ENCODE results near the gene CXorf66. TPM values are rescaled to one million over a fixed set of nuclear protein-coding genes. Genes with fewer than 3 reads are reported as not detected.
"Not testable (repeated sequence)": the region's sequence is repeated elsewhere in the genome, so short reads cannot be mapped to it uniquely, and the experiment has no call there.

Gene CXorf66, protein sequence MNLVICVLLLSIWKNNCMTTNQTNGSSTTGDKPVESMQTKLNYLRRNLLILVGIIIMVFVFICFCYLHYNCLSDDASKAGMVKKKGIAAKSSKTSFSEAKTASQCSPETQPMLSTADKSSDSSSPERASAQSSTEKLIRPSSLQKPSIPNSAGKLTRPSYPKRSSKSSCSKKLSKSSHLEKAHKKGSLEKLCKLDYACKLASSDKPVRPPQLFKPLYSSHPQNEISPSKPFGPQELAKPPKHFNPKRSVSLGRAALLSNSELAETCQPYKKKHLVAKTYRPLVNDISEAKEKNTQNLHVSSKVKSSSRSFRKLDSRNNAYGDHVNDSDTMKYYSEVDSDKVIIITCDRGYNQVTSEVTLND
- total RNA-seq: not detected in 2 replicates
- polyA plus RNA-seq (2012): not detected

DNA sequence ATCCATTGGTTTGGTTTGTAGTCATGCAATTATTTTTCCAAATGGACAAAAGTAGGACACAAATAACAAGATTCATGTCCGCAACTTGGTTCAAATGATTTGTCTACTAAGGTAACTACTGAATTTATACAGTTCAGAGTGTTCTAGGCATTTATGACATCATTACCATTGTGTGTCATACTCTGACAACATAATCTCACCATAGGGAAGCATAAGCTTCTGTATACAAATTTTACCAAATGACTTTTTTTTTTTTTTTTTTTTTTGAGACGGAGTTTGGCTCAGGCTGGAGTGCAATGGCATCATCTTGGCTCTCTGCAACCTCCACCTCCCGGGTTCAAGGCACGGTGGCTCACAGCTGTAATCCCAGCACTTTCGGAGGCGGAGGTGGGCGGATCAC is at the start of gene CXorf66:
Gene CXorf66, minus strand, starts transcription at position 101 of the 400 bp plus-strand sequence. Its CDS starts 25 bp downstream, at position 76.
- DNase-seq (ENCODE audit: low read depth): no peak

DNA sequence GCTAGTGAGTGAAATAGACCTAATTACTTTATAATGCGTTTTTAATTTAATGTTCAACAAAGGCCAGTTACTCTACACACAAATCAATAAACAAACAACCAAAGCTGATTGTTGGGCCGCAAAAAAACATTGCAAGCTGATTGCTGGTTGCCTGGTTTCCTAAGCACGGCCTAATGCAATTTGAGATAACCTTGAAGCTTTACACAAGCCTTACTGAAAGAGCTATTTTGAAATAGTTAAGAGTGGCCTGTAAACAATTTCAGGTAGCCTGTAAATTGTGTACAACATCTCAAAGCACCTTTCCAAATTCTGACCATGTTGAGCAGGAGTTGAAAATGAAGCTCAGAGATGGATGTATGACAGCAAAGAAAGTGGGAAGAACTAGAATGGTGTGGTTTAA is 17.5 kb upstream of the CXorf66 start:
- no peak for DNase-seq (ENCODE audit: low read depth)

DNA sequence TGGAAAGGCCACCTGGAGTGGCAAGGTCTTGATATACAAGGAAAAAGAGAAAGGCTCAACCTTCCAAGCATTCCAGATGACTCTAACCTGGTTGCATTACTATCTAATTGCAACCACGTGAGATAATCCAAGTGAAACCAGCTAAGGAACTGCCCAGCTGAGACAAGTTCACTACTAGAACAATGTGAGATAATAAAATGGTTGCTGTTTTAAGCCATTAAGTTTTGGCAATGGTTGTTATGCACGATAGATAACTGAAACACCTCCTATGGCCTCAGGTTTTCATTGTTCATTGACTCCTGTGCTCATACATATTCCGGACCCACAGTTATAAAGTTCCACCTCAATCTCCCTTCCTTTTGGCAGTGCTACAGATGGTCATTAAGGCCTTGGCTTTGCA is 9.2 kb upstream of the CXorf66 start:
- no peak for DNase-seq (ENCODE audit: low read depth)

GRCh38 chrX:139972629-139973624 is 7.6 kb upstream of the CXorf66 start:
- DNase-seq (ENCODE audit: low read depth): no peak

DNA sequence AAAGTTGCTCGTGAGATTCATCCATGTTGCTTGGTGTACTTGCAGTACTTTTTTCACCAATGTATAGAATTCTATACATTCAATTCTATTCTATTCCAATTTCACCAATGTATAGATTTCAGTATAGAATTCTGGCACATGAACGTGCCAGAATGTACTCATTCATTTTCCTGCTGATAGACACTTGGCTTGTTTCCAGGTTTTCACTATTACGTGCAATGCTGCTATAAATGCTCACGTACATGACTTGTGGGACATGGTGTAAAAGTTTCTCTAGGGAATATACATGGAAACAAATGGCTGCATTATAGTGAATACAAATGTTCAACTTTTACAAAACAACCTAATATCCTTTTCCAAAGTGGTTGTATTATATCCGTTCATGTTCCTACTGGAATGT is 6.8 kb upstream of the CXorf66 start:
- DNase-seq (ENCODE audit: low read depth): no peak

DNA sequence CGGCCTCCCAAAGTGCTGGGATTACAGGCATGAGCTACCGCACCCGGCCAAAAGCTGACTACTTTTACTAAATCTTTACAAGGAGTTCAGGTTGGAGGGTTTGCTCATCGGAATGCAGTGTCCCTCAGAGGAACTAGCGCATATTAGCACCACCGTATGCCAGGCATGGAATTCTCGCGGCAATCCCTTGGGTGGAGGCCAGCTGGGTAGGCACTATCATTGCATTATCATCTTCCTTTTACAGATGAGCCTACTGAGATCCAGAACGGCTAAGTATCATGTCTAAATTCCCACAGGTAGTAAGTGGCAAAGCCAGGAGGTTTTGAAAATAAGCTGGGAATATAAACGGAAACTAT is 6.1 kb upstream of the CXorf66 start:
- no peak for DNase-seq (ENCODE audit: low read depth)

DNA sequence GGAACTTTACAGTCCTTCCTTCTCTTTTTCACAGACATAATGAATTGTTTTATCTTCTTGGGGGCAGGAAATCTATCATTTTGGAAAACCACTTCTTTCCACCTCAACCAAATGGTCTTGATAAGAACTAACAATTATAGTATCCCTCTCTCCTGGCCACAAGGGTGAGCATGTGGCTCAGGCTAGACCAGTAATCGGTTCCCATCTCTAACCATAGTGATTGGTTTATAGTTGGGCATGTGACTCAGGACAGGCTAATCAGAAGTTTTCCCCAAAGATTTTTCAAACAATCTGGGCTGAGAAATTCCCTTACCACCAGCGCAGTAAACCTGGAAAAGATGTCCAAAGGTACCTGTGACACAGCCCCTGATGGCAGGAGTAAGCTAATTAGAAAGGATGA is 4.0 kb upstream of the CXorf66 start:
- DNase-seq (ENCODE audit: low read depth): no peak

- DNase-seq (ENCODE audit: low read depth): no peak
These were observed 2.4 kb upstream of the CXorf66 start for GRCh38 chrX:139967750-139968149.

DNA sequence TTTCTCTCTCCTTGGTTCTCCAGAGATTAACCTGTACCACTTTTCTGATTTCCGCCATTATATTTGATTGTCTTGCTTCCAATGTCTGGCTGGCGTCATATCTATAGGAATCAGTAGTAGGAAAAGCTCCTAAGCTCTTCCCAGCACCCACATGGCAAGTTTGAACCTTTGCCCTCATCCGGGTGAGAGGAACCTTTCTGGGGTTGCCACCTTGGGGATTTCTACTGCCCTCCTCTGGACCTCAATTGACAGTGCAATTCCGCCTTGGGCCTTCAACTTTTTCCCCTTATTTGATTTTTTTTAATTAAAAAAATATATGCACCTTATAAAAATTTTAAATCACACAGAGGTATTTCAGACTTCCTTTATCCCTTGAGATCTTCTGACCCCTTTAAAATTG is 2.0 kb upstream of the CXorf66 start:
- no peak for DNase-seq (ENCODE audit: low read depth)

DNA sequence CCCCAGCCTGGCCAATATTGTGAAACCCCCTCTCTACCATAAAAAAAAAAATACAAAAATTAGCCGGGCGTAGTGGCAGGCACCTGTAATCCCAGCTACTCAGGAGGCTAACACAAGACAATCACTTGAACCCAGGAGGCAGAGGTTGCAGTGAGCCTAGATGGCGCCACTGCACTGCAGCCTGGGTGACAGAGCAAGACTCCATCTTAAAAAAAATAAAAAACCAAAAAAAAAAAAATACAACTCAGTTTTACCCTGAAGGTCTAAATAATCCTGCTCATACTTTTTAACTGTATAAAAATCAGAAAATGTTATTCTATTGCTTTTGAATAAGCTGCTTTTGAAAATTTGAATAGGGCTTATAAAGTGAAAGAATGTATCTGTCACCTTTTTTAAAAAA is 838 bp upstream of the CXorf66 start:
- not testable (repeated sequence) for DNase-seq (ENCODE audit: low read depth)

DNA sequence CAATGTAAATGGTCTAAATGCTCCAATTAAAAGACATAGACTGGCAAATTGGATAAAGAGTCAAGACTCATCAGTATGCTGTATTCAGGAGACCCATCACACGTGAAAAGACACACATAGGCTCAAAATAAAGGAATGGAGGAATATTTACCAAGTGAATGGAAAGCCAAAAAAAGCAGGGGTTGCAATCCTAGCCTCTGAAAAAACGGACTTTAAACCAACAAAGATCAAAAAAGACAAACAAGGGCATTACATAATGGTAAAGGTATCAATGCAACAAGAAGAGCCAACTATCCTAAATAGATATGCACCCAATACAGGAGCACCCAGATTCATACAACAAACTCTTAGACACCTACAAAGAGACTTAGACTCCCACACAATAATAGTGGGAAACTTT is 4.2 kb downstream of the CXorf66 start:
- DNase-seq (ENCODE audit: low read depth): not testable (repeated sequence)

DNA sequence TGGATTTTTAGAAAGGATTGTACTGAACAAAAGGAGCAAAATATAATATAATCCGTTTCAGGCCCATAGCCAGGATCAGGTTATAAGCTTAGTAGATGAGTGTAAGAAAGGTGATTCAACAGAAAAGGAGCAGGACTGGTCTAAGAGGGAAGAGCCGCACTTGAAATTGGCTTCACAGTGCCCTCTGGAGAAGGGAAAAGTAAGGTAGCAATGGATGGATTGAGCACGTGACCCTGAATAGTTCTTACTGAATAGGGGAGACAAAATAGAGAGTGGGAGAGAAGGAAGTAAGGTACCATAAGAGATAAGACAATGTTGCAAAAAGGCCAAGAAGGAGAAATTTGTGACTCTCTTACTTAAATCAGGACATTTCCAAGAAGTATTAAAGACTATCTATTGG is 15.6 kb downstream of the CXorf66 start:
- DNase-seq (ENCODE audit: low read depth): no peak

DNA sequence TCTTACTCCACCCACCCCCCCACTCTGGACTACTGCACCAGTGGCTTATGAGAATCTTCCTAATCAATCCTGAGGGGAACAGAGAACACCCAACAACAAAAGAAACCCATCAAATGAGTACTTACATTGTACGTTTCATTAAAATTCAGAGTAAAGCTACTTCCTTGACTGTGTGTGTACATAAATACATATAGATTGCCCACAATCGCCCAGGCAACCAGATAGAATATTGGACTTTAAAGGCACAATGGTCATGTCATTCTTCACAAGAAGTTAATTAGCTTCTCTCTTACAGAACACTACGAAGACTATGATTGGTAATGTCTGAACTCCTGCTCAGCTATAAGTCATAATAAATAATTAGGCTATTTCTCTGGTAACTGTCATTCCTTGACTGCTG is 20.2 kb downstream of the CXorf66 start:
- DNase-seq (ENCODE audit: low read depth): no peak

GRCh38 chrX:139936259-139936658 is 29.1 kb downstream of the CXorf66 start:
- no peak for DNase-seq (ENCODE audit: low read depth)

DNA sequence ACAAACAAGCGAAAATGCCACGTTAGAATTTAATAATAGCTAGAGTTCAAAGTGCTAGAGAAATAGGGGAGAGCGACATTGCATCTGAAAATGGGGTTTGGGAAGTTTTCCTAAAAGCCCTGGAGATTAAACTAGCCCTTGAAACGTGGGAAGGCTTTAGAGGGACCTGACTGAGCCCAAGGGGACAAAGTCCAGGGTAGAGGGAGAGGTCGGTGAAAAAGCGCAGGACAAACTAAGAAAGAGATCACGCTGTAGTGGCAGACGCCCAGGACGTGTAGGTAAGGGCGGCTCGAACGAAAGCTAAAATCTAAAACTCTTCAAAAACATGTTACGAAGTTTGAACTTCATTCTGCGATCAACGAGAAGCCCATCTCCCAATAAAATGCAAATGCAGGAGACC is 31.4 kb downstream of the CXorf66 start:
- DNase-seq (ENCODE audit: low read depth): no peak

DNA sequence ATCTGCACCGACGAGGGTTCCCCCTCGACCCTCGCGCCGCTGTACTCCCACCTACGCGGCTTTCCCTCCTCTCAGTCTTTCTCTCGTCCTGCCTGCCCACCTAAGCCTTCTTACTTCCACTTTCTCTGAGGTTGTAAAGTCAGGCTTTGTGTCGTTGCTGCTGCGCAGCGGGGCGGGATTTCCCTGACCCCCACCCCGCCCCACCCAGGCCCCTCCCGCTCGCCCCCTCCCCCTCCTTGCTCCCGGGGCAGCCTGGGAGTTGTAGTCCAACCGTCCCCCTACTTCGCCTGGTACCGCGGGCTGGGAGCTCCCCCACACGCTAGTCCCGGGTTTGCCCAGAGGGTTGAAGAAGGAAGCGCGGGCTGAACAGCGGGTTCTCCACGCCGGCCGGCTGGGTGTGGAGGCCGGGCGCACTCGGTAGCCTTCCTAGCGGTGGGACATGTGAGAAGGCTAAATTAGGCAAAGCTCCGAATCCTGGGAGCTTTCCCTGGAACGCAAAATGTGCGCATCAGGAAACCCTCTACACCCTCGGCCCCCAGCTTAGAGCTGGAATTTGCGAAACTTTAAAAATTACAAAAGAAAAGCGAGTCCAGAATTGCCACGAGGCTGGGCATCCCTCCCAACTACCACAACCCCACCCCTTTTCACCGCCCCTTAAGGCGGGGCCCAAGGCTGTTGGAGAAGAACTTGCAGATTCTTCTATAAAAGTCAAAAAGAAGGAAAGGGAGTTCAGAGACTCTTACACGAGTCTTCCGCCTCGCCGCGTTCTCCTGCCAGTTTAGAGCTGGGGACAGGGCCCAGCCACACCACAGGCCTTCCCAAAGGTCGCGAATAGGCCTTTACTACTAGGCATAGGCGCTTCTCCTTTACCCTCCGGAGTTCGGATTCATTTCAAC is 32.2 kb downstream of the CXorf66 start, which contains the start of gene ATP11C:
Gene ATP11C, minus strand, starts transcription at position 153 of the 896 bp plus-strand sequence. CDS start 1,011 bp downstream, outside the sequence.
- peak; percentile 83 for DNase-seq (ENCODE audit: low read depth)

- DNase-seq (ENCODE audit: low read depth): peak; percentile 42
These were observed 33.0 kb downstream of the CXorf66 start for GRCh38 chrX:139932073-139932900.

GRCh38 chrX:139931646-139932072 is 33.7 kb downstream of the CXorf66 start:
- no peak for DNase-seq (ENCODE audit: low read depth)

DNA sequence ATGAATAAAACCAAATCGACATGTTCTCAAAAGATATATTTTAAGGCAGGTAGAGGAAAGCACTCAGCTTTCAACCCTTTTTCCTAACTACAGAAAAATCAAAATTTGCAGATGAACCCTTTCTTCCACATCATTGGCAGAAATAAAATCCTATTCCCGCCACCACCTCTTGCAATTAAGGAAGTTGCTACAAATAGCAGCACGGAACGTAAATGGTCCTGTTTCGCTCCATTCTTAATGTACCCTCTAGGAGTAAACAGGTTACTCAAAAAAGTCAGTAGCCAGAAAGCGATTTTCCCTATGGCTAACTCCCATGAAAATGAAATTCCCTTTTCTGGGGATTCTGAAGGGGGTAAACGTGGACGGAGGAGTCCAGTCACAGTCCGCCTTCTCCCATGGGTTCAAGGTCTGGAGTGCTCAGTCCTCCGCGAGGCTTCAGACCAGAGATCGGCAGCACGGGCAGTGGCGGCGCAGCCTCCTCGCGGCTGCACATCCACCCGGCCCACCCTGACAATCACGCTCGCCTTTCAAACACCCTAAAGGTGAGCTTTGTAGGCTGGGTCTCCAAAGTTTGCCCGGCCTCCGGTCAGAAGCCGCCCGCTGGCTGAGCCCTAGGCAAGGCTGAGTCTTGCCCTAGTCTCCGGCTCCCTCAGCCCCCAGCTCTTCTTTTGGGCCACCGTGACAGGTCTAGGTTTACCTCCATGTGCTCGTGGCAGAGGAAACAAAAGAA is 34.2 kb downstream of the CXorf66 start:
- peak; percentile 7 for DNase-seq (ENCODE audit: low read depth)
